ENCODE data around the gene ELF5.

DNA sequence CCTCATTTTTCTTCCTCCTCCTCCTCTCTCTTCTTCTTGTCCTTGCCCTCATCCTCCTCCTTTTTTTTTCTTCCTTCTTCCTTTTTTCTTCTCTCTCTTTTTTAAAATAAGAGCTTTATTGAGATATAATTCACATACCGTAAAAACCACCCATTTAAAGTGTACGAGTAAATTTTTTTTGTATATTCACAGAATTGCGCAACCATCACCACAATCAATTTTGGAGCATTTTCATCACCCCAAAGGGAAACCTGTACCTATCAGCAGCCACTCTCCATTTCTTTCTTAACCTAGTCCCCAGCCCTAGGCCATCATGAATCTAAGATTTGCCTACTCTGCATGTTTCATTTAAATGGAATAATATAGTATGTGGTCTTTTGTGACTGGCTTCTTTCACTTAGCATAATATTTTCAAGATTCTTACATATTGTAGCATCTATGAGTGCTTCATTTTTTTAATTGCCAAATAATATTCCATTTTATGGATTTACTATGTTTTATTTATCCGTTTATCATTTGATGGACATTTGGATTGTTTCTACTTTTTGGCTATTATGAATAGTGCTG is 39.9 kb downstream of the ELF5 start:
- TF ChIP-seq EZH2 (IDR thresholded peaks at IDR 0.05; ENCODE audit: borderline replicate concordance, control insufficient read depth, low read depth, low read length) (no peak), JUNB (IDR thresholded peaks at IDR 0.05) (no peak), SMC3 (IDR thresholded peaks at IDR 0.05; ENCODE audit: borderline replicate concordance, low read length) (no peak), BMI1 (IDR thresholded peaks at IDR 0.05; ENCODE audit: borderline replicate concordance) (no peak), RCOR1 (conservative IDR thresholded peaks at IDR 0.05; ENCODE audit: low read depth, low read length) (no peak), NR2F1 (conservative IDR thresholded peaks at IDR 0.05) (no peak), POLR2A (IDR thresholded peaks at IDR 0.05; ENCODE audit: low read depth, low read length) (no peak), CHD2 (IDR thresholded peaks at IDR 0.05; ENCODE audit: borderline replicate concordance, low read depth, low read length) (no peak), ASH2L (IDR thresholded peaks at IDR 0.05; ENCODE audit: borderline replicate concordance, low read depth) (no peak), GABPA (IDR thresholded peaks at IDR 0.05; ENCODE audit: low read depth) (no peak), TCF12 (IDR thresholded peaks at IDR 0.05; ENCODE audit: low read depth, low read length) (no peak)
- TF ChIP-seq, protein P1, sequence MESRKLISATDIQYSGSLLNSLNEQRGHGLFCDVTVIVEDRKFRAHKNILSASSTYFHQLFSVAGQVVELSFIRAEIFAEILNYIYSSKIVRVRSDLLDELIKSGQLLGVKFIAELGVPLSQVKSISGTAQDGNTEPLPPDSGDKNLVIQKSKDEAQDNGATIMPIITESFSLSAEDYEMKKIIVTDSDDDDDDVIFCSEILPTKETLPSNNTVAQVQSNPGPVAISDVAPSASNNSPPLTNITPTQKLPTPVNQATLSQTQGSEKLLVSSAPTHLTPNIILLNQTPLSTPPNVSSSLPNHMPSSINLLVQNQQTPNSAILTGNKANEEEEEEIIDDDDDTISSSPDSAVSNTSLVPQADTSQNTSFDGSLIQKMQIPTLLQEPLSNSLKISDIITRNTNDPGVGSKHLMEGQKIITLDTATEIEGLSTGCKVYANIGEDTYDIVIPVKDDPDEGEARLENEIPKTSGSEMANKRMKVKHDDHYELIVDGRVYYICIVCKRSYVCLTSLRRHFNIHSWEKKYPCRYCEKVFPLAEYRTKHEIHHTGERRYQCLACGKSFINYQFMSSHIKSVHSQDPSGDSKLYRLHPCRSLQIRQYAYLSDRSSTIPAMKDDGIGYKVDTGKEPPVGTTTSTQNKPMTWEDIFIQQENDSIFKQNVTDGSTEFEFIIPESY (IDR thresholded peaks at IDR 0.05) = no peak
- TF ChIP-seq, protein P2, sequence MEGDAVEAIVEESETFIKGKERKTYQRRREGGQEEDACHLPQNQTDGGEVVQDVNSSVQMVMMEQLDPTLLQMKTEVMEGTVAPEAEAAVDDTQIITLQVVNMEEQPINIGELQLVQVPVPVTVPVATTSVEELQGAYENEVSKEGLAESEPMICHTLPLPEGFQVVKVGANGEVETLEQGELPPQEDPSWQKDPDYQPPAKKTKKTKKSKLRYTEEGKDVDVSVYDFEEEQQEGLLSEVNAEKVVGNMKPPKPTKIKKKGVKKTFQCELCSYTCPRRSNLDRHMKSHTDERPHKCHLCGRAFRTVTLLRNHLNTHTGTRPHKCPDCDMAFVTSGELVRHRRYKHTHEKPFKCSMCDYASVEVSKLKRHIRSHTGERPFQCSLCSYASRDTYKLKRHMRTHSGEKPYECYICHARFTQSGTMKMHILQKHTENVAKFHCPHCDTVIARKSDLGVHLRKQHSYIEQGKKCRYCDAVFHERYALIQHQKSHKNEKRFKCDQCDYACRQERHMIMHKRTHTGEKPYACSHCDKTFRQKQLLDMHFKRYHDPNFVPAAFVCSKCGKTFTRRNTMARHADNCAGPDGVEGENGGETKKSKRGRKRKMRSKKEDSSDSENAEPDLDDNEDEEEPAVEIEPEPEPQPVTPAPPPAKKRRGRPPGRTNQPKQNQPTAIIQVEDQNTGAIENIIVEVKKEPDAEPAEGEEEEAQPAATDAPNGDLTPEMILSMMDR (IDR thresholded peaks at IDR 0.05 in 2 of 3, conservative IDR thresholded peaks at IDR 0.05 in 1 of 3; ENCODE audit: control insufficient read depth in 2 of 3, extremely low read depth in 1 of 3, insufficient read depth in 1 of 3, low read depth in 3 of 3, low read length in 3 of 3) = no peak
